ENCODE measurements around the gene GSN. TPM values are rescaled to one million over a fixed set of nuclear protein-coding genes. Genes with fewer than 3 reads are reported as not detected.

Gene GSN
- total and polyA plus RNA-seq, 2 of the 13 experiments (the other 11 are each of a cell fraction or from before 2014, with no cell fraction given): 294 to 307 TPM

DNA sequence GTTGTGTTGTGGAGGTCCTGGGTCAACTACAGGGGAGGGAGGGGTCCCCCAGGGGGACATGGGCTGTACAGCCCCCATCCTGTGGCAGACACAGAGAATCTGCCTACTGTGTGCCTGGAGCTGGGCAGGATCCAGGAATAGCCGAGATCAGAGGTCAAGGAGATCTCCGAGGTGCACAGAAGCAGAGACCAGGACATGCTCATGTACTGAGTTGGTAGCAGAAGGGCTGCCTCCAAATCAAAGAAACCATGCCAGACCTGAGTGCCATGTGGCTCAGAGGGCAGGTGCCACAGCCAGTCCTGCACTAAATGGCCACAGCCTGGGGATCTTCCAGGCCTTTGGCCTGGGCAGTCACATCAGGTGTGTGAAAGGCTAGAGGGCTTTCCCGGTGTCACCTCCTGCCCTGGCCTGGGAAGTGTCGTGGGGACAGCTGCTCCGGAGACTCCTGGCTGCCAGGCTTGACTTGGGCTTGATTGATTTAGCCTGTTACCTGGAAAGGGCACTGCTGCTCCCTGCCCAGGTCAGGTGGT is 27.8 kb downstream of the GSN start (continued):
- TF ChIP-seq TMF1 (CRISPR knock-in tag; IDR thresholded peaks at IDR 0.05; ENCODE audit: low read depth) (no peak; the same call in 1 of the 2 replicates), NFKBIZ (CRISPR knock-in tag; IDR thresholded peaks at IDR 0.05) (no peak), POLR2A (IDR thresholded peaks at IDR 0.05; ENCODE audit: insufficient read depth in 1 of 2, low read depth in 2 of 2, low read length in 2 of 2) (peak in 1 of 2 experiments; percentile 33; a peak in 1 of 4 replicates), ZSCAN21 (CRISPR knock-in tag; IDR thresholded peaks at IDR 0.05; ENCODE audit: borderline replicate concordance) (no peak), HNRNPK (IDR thresholded peaks at IDR 0.05; ENCODE audit: low read depth, low read length, poor library complexity, severe bottlenecking) (no peak), ZNF333 (CRISPR knock-in tag; IDR thresholded peaks at IDR 0.05; ENCODE audit: borderline replicate concordance) (no peak), MAZ (IDR thresholded peaks at IDR 0.05; ENCODE audit: borderline replicate concordance, low read depth, low read length) (no peak), MAZ (CRISPR knock-in tag; IDR thresholded peaks at IDR 0.05; ENCODE audit: low read depth) (no peak), ZNF720 (CRISPR knock-in tag; IDR thresholded peaks at IDR 0.05) (no peak), TRAFD1 (CRISPR knock-in tag; IDR thresholded peaks at IDR 0.05; ENCODE audit: borderline replicate concordance) (no peak), SALL2 (CRISPR knock-in tag; IDR thresholded peaks at IDR 0.05) (no peak), ATF3 (CRISPR knock-in tag; IDR thresholded peaks at IDR 0.05) (no peak), ZNF850 (CRISPR knock-in tag; conservative IDR thresholded peaks at IDR 0.05) (no peak), ZNF614 (CRISPR knock-in tag; IDR thresholded peaks at IDR 0.05; ENCODE audit: borderline replicate concordance) (no peak; the same call in 1 of the 2 replicates), FOXO1 (CRISPR knock-in tag; IDR thresholded peaks at IDR 0.05) (no peak), ZIK1 (CRISPR knock-in tag; IDR thresholded peaks at IDR 0.05; ENCODE audit: borderline replicate concordance, low read depth) (no peak), SMARCC2 (IDR thresholded peaks at IDR 0.05) (no peak), GFI1 (CRISPR knock-in tag; IDR thresholded peaks at IDR 0.05; ENCODE audit: borderline replicate concordance) (no peak)
- TF ChIP-seq, protein P1, sequence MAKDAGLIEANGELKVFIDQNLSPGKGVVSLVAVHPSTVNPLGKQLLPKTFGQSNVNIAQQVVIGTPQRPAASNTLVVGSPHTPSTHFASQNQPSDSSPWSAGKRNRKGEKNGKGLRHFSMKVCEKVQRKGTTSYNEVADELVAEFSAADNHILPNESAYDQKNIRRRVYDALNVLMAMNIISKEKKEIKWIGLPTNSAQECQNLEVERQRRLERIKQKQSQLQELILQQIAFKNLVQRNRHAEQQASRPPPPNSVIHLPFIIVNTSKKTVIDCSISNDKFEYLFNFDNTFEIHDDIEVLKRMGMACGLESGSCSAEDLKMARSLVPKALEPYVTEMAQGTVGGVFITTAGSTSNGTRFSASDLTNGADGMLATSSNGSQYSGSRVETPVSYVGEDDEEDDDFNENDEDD (CRISPR knock-in tag; IDR thresholded peaks at IDR 0.05; ENCODE audit: borderline replicate concordance): no peak
- TF ChIP-seq, protein P2, sequence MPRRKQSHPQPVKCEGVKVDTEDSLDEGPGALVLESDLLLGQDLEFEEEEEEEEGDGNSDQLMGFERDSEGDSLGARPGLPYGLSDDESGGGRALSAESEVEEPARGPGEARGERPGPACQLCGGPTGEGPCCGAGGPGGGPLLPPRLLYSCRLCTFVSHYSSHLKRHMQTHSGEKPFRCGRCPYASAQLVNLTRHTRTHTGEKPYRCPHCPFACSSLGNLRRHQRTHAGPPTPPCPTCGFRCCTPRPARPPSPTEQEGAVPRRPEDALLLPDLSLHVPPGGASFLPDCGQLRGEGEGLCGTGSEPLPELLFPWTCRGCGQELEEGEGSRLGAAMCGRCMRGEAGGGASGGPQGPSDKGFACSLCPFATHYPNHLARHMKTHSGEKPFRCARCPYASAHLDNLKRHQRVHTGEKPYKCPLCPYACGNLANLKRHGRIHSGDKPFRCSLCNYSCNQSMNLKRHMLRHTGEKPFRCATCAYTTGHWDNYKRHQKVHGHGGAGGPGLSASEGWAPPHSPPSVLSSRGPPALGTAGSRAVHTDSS (CRISPR knock-in tag; conservative IDR thresholded peaks at IDR 0.05): no peak
- TF ChIP-seq, protein P3, sequence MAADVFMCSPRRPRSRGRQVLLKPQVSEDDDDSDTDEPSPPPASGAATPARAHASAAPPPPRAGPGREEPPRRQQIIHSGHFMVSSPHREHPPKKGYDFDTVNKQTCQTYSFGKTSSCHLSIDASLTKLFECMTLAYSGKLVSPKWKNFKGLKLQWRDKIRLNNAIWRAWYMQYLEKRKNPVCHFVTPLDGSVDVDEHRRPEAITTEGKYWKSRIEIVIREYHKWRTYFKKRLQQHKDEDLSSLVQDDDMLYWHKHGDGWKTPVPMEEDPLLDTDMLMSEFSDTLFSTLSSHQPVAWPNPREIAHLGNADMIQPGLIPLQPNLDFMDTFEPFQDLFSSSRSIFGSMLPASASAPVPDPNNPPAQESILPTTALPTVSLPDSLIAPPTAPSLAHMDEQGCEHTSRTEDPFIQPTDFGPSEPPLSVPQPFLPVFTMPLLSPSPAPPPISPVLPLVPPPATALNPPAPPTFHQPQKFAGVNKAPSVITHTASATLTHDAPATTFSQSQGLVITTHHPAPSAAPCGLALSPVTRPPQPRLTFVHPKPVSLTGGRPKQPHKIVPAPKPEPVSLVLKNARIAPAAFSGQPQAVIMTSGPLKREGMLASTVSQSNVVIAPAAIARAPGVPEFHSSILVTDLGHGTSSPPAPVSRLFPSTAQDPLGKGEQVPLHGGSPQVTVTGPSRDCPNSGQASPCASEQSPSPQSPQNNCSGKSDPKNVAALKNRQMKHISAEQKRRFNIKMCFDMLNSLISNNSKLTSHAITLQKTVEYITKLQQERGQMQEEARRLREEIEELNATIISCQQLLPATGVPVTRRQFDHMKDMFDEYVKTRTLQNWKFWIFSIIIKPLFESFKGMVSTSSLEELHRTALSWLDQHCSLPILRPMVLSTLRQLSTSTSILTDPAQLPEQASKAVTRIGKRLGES (CRISPR knock-in tag; IDR thresholded peaks at IDR 0.05; ENCODE audit: borderline replicate concordance): no peak

Measured in HepG2 (cell line).